LNCAP (cell line): Measurements from ENCODE around the gene TARBP2.

Source experiments
- TF ChIP-seq, protein P1 (sequence below): fragments of 450-650 bp; IDR thresholded peaks from 2 replicates; pipeline ENCODE4 v1.5.1; 2017; ENCODE audit warnings: mild to moderate bottlenecking

The TARBP2 gene

DNA sequence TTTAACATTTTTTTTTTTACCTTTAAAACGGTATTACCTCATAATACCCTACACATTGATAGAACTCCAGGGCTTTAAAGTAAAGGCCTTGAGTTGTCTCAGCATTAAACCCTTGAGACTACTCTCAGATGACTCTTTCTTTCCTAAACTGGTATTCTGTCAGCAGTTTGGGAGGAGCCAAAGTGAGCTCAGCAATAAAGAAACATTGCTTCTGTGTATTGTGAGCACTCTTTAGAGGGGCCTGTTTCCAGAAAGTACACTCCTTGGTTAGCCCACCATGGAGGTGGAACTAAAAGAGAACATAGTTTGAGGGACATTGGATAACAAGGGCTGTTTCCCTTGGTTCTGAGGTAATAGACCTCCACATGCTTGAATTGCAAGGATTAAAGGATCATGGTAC lies 22.2 kb upstream of the TARBP2 start:
- TF ChIP-seq, protein P1, sequence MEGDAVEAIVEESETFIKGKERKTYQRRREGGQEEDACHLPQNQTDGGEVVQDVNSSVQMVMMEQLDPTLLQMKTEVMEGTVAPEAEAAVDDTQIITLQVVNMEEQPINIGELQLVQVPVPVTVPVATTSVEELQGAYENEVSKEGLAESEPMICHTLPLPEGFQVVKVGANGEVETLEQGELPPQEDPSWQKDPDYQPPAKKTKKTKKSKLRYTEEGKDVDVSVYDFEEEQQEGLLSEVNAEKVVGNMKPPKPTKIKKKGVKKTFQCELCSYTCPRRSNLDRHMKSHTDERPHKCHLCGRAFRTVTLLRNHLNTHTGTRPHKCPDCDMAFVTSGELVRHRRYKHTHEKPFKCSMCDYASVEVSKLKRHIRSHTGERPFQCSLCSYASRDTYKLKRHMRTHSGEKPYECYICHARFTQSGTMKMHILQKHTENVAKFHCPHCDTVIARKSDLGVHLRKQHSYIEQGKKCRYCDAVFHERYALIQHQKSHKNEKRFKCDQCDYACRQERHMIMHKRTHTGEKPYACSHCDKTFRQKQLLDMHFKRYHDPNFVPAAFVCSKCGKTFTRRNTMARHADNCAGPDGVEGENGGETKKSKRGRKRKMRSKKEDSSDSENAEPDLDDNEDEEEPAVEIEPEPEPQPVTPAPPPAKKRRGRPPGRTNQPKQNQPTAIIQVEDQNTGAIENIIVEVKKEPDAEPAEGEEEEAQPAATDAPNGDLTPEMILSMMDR, result no peak

- TF ChIP-seq, protein P1, result no peak
Observed at GRCh38 chr12:53479331-53479730, 21.8 kb upstream of the TARBP2 start.

DNA sequence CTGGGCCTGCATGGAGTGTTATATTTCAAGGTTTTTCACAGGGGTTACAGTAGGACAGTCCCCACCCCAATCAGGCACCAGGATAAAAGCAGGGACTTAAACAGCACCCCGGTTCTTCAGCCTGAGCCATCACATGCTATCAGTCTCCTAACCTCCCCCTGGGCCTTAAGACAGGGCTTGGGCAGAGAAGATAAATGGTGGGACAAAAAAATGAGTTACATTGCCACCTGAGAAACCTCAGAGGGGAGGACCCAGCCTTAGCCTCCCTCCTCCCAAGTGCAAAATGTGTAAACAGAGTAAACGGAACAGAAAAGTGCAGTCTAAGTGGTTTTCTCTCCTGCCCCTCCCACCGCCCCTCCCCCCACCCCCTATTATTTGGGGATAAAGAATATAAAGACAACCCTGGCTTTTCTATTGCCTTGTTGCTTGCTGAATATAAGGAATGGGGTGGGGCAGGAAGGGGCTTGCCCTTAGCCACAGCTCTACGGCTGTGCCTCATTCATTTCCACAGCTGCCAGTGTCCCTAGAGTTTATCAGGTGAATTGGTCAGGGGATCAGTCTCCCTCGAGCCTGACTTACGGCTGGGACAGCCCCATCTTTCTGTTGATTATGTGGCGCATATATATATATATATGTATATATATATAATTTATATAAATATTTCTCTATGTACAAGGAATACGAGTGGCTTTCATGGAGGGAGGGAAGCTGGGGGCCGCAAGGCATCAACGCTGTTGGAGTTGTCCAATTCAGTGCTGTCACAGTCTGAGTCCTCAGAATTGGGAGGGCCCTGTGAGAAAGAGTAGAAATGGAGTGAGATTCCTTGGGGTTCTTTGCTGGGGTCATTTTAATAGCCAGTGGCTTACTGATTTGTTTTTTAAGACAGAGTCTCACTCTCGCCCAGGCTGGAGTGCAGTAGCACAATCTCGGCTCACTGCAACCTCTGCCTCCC lies 20.3 kb upstream of the TARBP2 start:
- TF ChIP-seq, protein P1, result no peak

GRCh38 chr12:53481939-53482586 lies 19.0 kb upstream of the TARBP2 start:
- TF ChIP-seq, protein P1, result no peak

GRCh38 chr12:53482626-53483168 lies 18.4 kb upstream of the TARBP2 start:
- TF ChIP-seq, protein P1, result no peak

DNA sequence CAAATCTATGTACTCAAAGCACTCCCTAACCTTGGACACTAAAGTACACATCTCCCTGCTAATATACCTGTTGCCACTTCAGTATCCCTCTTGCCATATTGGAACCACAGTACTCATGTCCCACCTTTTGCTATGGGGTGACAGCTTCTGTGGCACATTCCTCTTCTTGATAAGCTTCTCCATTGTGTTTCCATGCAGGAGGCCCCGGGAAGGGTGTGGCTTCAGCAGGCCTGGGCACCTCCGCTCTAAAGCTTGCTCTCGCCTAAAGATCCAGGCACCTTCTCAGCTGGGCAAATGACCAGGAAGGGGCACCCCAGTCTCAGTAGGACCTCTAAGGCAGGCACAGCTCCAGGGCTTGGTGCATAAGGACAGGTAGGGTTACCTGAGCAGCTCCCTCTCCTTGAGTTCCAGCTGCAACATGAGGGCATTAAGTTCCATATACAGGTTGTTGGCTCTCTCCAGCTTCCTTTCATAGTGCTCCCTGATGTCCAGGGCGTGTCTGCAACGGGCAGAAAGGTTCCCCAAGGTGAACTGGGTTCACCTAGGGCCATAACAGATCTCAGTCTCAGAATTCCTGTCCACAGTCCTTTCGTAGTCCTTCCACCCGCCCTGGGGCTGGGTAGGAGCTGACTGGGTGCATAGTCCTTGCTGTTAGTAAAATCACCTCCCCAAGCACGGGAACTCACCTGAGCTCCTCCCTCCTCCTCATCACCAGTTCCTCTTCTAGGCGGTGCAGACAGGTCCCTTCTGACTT lies 17.7 kb upstream of the TARBP2 start:
- TF ChIP-seq, protein P1, result no peak

GRCh38 chr12:53483979-53484377 lies 17.1 kb upstream of the TARBP2 start:
- TF ChIP-seq, protein P1, result no peak
